Suprapubic skin (tissue), 4 donors: Measurements from ENCODE around the gene RHCG. TPM values are rescaled to one million over a fixed set of nuclear protein-coding genes. Genes with fewer than 3 reads are reported as not detected.

ENCODE experiments used
- DNase-seq, 2 donors: peaks; one replicate each; pipeline ENCODE4 v3.0.0-alpha.2; 2019; ENCODE audit warnings: low spot score in 2 of 2
- H3K27ac ChIP-seq: fragments of 200-600 bp; sonication (generic); one replicate; pipeline ENCODE4 v1.5.1; 2019
- H3K27me3 ChIP-seq: fragments of 200-600 bp; sonication (generic); one replicate; pipeline ENCODE4 v1.5.1; 2019
- H3K36me3 ChIP-seq: fragments of 200-600 bp; sonication (generic); one replicate; pipeline ENCODE4 v1.5.1; 2019
- H3K4me1 ChIP-seq: fragments of 200-600 bp; sonication (generic); one replicate; pipeline ENCODE4 v1.5.1; 2019
- H3K4me3 ChIP-seq: fragments of 200-600 bp; sonication (generic); one replicate; pipeline ENCODE4 v1.5.1; 2019; ENCODE audit warnings: mild to moderate bottlenecking
- H3K9me3 ChIP-seq: fragments of 200-600 bp; sonication (generic); one replicate; pipeline ENCODE4 v1.5.1; 2019
- EP300 ChIP-seq: sonication (generic); formaldehyde crosslinking; IDR thresholded peaks from one replicate; pipeline ENCODE4 v1.6.1; 2017; ENCODE audit warnings: antibody characterized with exemption
- POLR2A ChIP-seq, 2 donors: fragments of 450-650 bp; IDR thresholded peaks; one replicate each; pipeline ENCODE4 v1.6.1; 2017; ENCODE audit warnings: antibody characterized with exemption in 2 of 2, mild to moderate bottlenecking in 2 of 2, moderate library complexity in 2 of 2
- POLR2AphosphoS5 ChIP-seq, 3 donors: sonication (generic); formaldehyde crosslinking; IDR thresholded peaks; one replicate each; pipeline ENCODE4 v1.6.1; 2017; ENCODE audit warnings: antibody characterized with exemption in 3 of 3
- WGBS: methylation state at CpG from one replicate; pipeline ENCODE4 v1.1.5; 2018; 5-methylcytosine and 5-hydroxymethylcytosine counted together
- total RNA-seq, 4 donors: library from RNA; depleted of rRNA; stranded (reverse); fragments of >200 nt; gene quantifications; one replicate each; pipeline ENCODE4 v1.1.0, GENCODE V29; 2016
- TF ChIP-seq, protein P1 (sequence below), 2 donors: fragments of 200-600 bp in 1 of 2; fragments of 450-650 bp in 1 of 2; sonication (generic) in 1 of 2; IDR thresholded peaks; one replicate each; pipeline ENCODE4 v1.5.1; 2016 to 2019; ENCODE audit warnings: antibody characterized with exemption in 2 of 2, mild to moderate bottlenecking in 1 of 2, moderate library complexity in 1 of 2

Gene RHCG
- total RNA-seq, 4 donors from 2014 or later, result 18.6 to 24.2 (median 20.8) TPM

DNA sequence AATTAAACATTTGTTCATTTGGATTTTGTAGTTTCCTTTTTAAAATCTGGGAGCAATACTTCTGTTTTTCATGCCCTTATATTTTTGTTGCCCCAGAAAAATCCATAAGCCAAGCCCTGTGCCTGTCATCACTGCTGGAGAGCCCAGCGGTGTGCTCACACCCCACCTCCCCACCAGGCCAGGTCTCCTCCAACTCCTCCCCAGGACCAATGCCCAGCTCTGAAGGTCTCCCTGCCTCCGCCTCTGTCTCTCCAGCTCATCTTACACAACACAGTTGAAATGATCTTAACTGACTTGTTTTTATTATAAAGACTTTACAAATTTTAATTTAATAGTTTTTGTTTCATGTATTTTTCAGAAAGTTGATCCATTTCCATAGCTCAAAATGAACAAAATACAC lies 66.4 kb downstream of the RHCG start:
- WGBS, result 78% methylated on average over 2 of the region's 2 CpGs

DNA sequence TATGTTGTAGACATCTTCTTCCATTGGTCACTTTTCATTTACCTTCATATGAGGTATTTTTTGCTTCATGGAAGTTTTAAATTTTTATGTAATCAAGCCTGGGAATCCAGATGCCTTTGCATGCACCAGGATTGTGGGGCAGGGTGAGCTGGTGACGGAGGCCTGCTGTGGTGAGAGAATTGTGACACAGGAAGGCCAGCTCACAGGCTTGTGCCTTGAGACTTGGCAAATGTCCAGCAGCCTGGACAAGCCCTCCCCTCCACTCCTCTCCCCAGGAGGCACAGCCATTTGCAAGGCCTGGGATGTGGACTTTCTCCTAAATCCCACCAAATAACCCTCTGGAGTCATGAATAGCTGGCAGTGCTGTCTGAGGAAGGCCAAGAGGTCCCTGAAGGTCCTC lies 67.4 kb downstream of the RHCG start:
- Histone ChIP-seq H3K27ac (no peak overlapping the region), H3K4me1 (peaks cover 10% of the 10 kb centered on the region), H3K9me3 (no peaks in the 10 kb centered on the region), H3K27me3 (peaks cover 54% of the 10 kb centered on the region), H3K36me3 (no peaks in the 10 kb centered on the region), H3K4me3 (no peak overlapping the region)
- no peak for DNase-seq
- TF ChIP-seq POLR2A (IDR thresholded peaks at IDR 0.05), result no peak
- WGBS, result 83% methylated on average over 1 of the region's 1 CpG

More for the DNA sequence above, 66.4 kb downstream of the RHCG start:
- Histone ChIP-seq H3K4me3 (no peak overlapping the region), H3K4me1 (peaks cover 10% of the 10 kb centered on the region), H3K27ac (no peak overlapping the region), H3K27me3 (peaks cover 56% of the 10 kb centered on the region), H3K9me3 (no peaks in the 10 kb centered on the region), H3K36me3 (no peaks in the 10 kb centered on the region)
- TF ChIP-seq POLR2AphosphoS5 (IDR thresholded peaks at IDR 0.05) (no peak), POLR2A (IDR thresholded peaks at IDR 0.05) (no peak), EP300 (no peak)
- TF ChIP-seq, protein P1, sequence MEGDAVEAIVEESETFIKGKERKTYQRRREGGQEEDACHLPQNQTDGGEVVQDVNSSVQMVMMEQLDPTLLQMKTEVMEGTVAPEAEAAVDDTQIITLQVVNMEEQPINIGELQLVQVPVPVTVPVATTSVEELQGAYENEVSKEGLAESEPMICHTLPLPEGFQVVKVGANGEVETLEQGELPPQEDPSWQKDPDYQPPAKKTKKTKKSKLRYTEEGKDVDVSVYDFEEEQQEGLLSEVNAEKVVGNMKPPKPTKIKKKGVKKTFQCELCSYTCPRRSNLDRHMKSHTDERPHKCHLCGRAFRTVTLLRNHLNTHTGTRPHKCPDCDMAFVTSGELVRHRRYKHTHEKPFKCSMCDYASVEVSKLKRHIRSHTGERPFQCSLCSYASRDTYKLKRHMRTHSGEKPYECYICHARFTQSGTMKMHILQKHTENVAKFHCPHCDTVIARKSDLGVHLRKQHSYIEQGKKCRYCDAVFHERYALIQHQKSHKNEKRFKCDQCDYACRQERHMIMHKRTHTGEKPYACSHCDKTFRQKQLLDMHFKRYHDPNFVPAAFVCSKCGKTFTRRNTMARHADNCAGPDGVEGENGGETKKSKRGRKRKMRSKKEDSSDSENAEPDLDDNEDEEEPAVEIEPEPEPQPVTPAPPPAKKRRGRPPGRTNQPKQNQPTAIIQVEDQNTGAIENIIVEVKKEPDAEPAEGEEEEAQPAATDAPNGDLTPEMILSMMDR (IDR thresholded peaks at IDR 0.05), result no peak
- no peak for DNase-seq

DNA sequence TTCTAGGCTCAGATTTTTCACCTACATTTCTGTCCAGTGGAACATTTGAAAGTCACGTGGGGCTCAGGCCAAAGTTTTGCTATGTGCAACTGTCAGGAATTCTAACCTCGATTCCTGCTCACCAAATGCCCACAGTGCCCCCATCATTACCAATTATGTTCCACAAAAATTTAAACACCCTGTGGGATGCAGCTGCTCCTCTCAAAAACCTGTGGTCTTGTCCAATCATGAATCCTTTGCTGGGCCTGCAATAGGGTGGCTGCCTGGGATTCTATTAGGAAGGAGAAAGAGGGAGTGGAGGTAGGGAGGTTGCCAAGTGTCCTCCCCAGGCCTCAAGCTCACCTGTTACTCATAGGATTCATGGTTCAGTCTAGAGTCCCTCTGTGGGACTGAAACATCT lies 68.1 kb downstream of the RHCG start:
- 54% methylated on average over 2 of the region's 2 CpGs for WGBS
- peaks cover 47% of the 10 kb centered on the region for H3K27me3 ChIP-seq

DNA sequence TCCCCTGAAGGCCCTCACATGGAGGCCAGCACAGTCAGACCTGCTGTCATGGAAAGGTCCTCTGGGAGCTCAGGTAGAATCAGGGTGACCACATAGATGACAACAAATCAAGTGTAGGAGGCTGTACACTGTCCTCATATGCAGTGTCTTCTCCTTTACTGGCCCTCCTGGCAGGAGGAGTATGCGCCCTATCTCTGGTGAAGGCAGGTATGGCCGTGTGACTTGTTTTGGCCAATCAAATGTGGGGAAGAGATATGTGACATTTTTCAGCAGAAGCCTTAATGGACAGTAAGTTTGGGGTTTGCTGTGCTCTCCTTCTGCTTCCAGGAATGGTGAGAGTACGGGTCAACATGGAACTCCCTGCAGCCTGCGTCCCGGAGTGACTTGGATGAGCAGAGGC lies 69.9 kb downstream of the RHCG start:
- Histone ChIP-seq H3K27me3 (peaks cover 48% of the 10 kb centered on the region), H3K36me3 (no peaks in the 10 kb centered on the region), H3K4me1 (peaks cover 10% of the 10 kb centered on the region), H3K4me3 (no peak overlapping the region), H3K27ac (no peak overlapping the region), H3K9me3 (no peaks in the 10 kb centered on the region)
- TF ChIP-seq EP300 (no peak), POLR2A (IDR thresholded peaks at IDR 0.05) (no peak), POLR2AphosphoS5 (IDR thresholded peaks at IDR 0.05) (no peak)
- TF ChIP-seq, protein P1 (IDR thresholded peaks at IDR 0.05), result no peak
- no peak for DNase-seq
- 94% methylated on average over 5 of the region's 5 CpGs for WGBS

More for the DNA sequence above, 68.1 kb downstream of the RHCG start:
- Histone ChIP-seq H3K4me3 (no peak overlapping the region), H3K4me1 (peaks cover 10% of the 10 kb centered on the region), H3K27ac (no peak overlapping the region), H3K9me3 (no peaks in the 10 kb centered on the region), H3K36me3 (no peaks in the 10 kb centered on the region)
- no peak for TF ChIP-seq POLR2AphosphoS5 (IDR thresholded peaks at IDR 0.05)
- DNase-seq, result no peak

DNA sequence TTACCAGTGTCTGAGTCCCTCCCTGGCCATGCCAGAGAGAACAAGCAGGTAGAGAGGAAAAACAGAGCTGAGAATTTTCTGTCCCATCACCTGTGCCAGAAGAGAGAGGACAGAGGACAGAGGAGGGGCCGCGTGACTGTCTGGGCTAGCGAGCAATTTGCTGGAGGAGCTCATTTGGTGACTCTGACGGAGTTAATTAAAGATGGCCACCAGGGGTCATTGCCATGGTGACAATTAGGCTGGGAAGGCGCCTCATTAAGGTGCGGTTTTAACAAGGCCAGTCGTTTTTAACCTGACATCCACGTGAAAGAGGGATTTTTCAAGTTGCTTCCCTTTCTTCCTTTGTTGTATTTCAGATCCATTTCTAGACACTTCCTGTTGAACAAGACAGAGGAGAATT lies 72.4 kb downstream of the RHCG start:
- H3K4me3 ChIP-seq, result no peak overlapping the region
- H3K36me3 ChIP-seq, result no peaks in the 10 kb centered on the region
- WGBS, result 25% methylated on average over 8 of the region's 8 CpGs
- H3K4me1 ChIP-seq, result no peaks in the 10 kb centered on the region
- peaks cover 62% of the 10 kb centered on the region for H3K27me3 ChIP-seq
- no peak for DNase-seq
- H3K27ac ChIP-seq, result no peak overlapping the region
- H3K9me3 ChIP-seq, result no peaks in the 10 kb centered on the region
- TF ChIP-seq, protein P1 (IDR thresholded peaks at IDR 0.05), result no peak
- TF ChIP-seq EP300, result no peak

Other genes starting within 250 kb of the RHCG start
- gene POLG, start 161.8 kb downstream of the RHCG start, total RNA-seq, result 100 to 1,000 TPM in 2 of 4 donors, 10 to 100 TPM in 2; 78.7 to 131 (median 94.6) TPM
- gene TICRR, start 78.9 kb upstream of the RHCG start, total RNA-seq, result 1 to 10 TPM in 2 of 4 donors, under 1 TPM in 2; 0.76 to 1.5 (median 0.99) TPM
- 1 to 10 TPM in 3 of 4 donors, under 1 TPM in 1; 0.79 to 1.9 (median 1.8) TPM for gene KIF7, start 158.9 kb upstream of the RHCG start, total RNA-seq
- 10 to 100 TPM; 17.7 to 52.4 (median 35.9) TPM for gene PLIN1, start 182.8 kb upstream of the RHCG start, total RNA-seq
- gene PEX11A, start 194.2 kb upstream of the RHCG start, total RNA-seq, result 10 to 100 TPM in 2 of 4 donors, 1 to 10 TPM in 2; 7.9 to 16.9 (median 10.6) TPM
- gene WDR93, start 194.2 kb upstream of the RHCG start, total RNA-seq, result under 1 TPM in 1 of 4 donors, not detected in 3; 0.31 TPM